ENCODE results near the gene SLC18A3. TPM values are rescaled to one million over a fixed set of nuclear protein-coding genes. Genes with fewer than 3 reads are reported as not detected.

The SLC18A3 gene
- total RNA-seq, 2 experiments from 2014 or later: not detected

DNA sequence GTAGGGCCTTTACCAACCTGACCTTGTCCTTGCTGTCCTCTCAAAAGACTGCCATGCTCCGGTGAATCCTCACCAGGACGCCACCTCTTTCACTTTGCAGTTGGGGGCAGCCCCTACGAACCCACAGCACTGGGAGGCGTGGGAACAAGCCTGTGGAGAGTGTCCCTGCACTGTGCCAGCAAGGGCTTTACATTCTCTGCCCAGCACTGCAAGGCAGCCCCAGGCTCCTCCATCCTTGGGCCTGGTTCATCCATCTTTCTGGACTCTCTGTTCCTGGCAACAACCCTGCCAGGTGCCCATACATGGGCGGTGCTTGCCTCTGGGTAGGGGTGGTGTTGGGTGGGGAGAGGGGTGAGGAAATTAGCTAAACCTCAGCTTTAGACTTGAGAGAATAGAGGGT is 5.1 kb downstream of the SLC18A3 start:
- H3K27me3 Mint-ChIP-seq (ENCODE audit: low read depth): peaks cover 77% of the 10 kb centered on the region
- no peak overlapping the region for H3K27ac Mint-ChIP-seq
- intact Hi-C loops (cut with micrococcal nuclease): no loop called here

DNA sequence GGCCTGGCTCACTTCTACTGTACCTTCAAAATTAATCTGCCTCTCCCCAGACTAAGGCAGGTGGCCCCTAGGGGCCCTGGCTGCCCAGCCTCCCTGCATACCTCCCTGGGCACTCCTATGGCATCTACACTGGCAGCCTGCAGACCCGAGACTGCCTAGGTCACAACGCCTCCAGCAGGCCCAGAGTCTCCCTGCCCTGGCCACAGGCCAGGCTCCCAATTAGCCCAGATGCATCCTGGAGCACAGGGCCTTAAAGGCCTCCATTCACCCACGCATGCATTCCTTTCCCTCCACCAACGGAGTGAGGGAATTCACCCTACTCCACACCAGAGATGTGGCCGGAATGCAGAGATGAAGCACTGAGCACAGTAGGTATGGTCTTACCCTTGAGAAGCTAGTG is 5.6 kb downstream of the SLC18A3 start:
- intact Hi-C loops (cut with micrococcal nuclease): no loop called here
- peaks cover 77% of the 10 kb centered on the region for H3K27me3 Mint-ChIP-seq (ENCODE audit: low read depth)
- peaks cover 16% of the 10 kb centered on the region for H3K4me1 Mint-ChIP-seq (ENCODE audit: low read depth)
- H3K27ac Mint-ChIP-seq: no peak overlapping the region
- no peak for DNase-seq
- CTCF ChIA-PET: interaction anchor here (0.5 kb wide), 1 partner anchor 199 kb away, joined by 3 read pairs; no protein-coding TSS in a partner anchor
- no peak overlapping the region for H3K4me3 Mint-ChIP-seq
- H3K9me3 Mint-ChIP-seq: peaks cover 3% of the 10 kb centered on the region
- peaks cover 2% of the 10 kb centered on the region for H3K36me3 Mint-ChIP-seq (ENCODE audit: low read depth)

More for the DNA sequence above, 5.1 kb downstream of the SLC18A3 start:
- peaks cover 16% of the 10 kb centered on the region for H3K4me1 Mint-ChIP-seq (ENCODE audit: low read depth)
- H3K9me3 Mint-ChIP-seq: peaks cover 3% of the 10 kb centered on the region
- no peak overlapping the region for H3K4me3 Mint-ChIP-seq
- CTCF ChIA-PET: no interaction called here
- H3K36me3 Mint-ChIP-seq (ENCODE audit: low read depth): peaks cover 2% of the 10 kb centered on the region
- no peak for DNase-seq

DNA sequence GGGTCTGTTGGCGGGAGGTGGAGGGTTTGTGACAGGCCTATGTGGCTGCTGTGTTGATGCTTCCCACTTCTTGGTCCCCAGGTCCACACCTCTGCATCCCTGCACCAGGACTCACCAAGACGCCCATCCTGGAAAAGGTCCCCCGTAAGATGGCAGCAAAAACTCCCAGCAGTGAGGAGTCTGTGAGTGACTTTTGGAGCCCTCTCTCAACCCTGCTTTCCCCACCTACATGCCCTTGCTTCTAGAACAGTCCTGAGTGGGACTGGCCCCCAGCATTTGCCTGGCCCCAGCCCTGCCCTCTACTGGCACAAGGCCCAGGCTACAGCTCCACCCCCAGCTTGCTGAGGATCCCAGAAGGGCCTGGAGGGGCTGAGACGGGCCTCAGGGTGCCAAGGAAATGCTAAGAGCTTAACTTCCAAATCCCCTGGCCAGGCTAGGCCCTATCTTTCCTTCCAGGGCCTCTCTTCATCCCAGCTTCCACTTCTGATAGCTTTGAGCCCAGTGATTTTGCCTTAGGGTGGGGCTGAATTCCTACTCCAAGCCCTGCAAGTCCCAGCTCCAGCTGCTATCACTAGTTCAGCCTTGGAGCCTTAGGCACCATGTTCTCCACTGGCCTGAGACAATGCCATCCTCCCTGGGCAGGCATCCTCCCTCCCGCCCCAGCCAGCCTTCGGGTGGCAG is 6.5 kb downstream of the SLC18A3 start:
- Mint-ChIP-seq H3K36me3 (ENCODE audit: low read depth) (peaks cover 2% of the 10 kb centered on the region), H3K4me3 (no peak overlapping the region), H3K9me3 (peaks cover 3% of the 10 kb centered on the region), H3K27me3 (ENCODE audit: low read depth) (peaks cover 69% of the 10 kb centered on the region), H3K4me1 (ENCODE audit: low read depth) (peaks cover 14% of the 10 kb centered on the region), H3K27ac (no peak overlapping the region)
- CTCF ChIA-PET: no interaction called here
- intact Hi-C loops (cut with micrococcal nuclease): no loop called here
- DNase-seq: no peak

DNA sequence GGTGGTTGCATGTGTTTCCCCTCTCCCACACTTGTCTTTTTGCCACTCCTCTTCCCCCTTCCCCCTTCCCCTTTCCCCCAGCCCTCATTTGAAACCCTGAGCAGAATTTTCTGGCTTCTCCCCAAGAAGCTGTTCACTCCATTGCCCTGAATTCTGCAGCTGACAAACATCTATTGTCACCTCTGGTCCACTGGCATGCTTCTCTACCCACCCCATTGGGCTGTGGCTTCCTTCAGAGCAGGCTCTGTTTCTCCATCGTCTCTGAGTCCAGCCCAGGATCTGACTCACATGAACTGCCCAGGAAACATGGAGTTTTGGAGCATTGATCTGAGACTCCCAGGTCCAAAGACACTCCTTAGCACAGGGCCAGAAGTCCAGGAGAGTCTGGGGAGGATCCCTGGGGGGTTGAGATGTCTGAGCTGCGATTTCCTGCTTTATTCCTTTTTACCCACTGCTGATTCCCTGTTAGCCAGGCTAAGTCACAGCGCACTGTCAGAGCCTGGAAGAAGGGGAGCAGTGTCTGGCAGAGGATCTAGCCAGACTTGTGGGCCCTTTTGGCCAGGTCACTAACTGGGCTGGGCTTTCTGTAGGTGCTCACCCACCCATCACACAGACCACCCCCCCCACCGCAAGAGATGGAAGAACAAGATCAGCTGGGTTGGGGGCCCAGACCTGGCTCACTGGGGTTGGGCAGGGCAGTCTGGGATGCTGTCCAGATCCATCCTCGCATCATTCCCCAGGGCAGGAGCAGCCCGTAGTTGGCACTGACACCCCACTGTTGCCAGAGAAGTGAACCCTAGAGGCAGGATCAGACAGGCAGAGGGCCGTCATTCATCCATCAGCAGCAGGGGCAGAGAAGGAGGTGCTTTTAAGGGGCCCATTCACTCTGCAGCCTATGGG is 7.3 kb downstream of the SLC18A3 start:
- intact Hi-C loops (cut with micrococcal nuclease): no loop called here
- peaks cover 1% of the 10 kb centered on the region for H3K9me3 Mint-ChIP-seq
- no peak for DNase-seq
- H3K4me3 Mint-ChIP-seq: no peak overlapping the region
- peaks cover 61% of the 10 kb centered on the region for H3K27me3 Mint-ChIP-seq (ENCODE audit: low read depth)
- CTCF ChIA-PET: no interaction called here
- H3K36me3 Mint-ChIP-seq (ENCODE audit: low read depth): peaks cover 2% of the 10 kb centered on the region
- no peak overlapping the region for H3K27ac Mint-ChIP-seq
- H3K4me1 Mint-ChIP-seq (ENCODE audit: low read depth): peaks cover 13% of the 10 kb centered on the region

- no peak for DNase-seq
- Mint-ChIP-seq H3K4me1 (ENCODE audit: low read depth) (peaks cover 4% of the 10 kb centered on the region), H3K9me3 (no peaks in the 10 kb centered on the region), H3K36me3 (ENCODE audit: low read depth) (no peaks in the 10 kb centered on the region), H3K4me3 (no peak overlapping the region), H3K27ac (no peak overlapping the region), H3K27me3 (ENCODE audit: low read depth) (peaks cover 47% of the 10 kb centered on the region)
- intact Hi-C loops (cut with micrococcal nuclease): no loop called here
- CTCF ChIA-PET: interaction anchor here (0.9 kb wide), 1 partner anchor 26 kb away, joined by 3 read pairs; no protein-coding TSS in a partner anchor
Observed at GRCh38 chr10:49618821-49619220, 8.7 kb downstream of the SLC18A3 start.

DNA sequence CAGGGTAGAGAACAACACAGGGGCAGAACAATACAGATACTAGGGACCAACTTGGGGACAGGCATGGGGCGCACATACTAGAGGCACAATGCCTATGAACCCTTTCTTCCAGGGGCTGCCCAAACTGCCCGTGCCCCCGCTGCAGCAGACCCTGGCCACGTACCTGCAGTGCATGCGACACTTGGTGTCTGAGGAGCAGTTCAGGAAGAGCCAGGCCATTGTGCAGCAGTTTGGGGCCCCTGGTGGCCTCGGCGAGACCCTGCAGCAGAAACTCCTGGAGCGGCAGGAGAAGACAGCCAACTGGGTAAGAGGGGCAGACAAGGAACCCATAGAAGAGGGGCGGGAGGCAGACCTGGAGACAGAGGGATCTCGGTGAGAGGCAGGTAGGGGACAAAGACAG is 9.5 kb downstream of the SLC18A3 start:
- H3K4me1 Mint-ChIP-seq (ENCODE audit: low read depth): peaks cover 2% of the 10 kb centered on the region
- CTCF ChIA-PET: interaction anchor here (0.9 kb wide), 1 partner anchor 26 kb away, joined by 3 read pairs; no protein-coding TSS in a partner anchor
- DNase-seq: no peak
- no peak overlapping the region for H3K27ac Mint-ChIP-seq
- H3K9me3 Mint-ChIP-seq: no peaks in the 10 kb centered on the region
- intact Hi-C loops (cut with micrococcal nuclease): no loop called here
- H3K4me3 Mint-ChIP-seq: no peak overlapping the region
- no peaks in the 10 kb centered on the region for H3K36me3 Mint-ChIP-seq (ENCODE audit: low read depth)
- peaks cover 43% of the 10 kb centered on the region for H3K27me3 Mint-ChIP-seq (ENCODE audit: low read depth)

DNA sequence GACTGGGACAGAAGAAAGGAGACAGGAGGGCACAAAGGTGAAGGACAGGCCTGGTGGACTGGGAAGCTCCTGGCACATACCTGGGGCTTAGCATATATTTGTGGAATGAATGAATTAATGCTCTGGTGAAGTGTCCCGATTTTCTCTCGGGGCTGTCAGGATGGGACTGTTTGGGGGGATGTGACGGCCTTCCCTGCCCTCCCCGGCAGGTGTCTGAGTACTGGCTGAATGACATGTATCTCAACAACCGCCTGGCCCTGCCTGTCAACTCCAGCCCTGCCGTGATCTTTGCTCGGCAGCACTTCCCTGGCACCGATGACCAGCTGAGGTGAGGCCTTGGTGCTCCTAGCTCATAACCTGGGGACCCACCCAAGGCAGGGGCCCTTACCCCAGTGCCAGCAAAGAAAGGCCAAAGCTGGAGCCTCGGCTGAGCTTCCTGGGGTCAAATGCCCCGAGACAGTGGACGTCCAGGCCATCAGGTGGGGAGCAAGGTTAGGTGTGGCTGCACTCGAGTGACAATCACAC is 10.2 kb downstream of the SLC18A3 start:
- H3K27ac Mint-ChIP-seq: no peak overlapping the region
- no peaks in the 10 kb centered on the region for H3K36me3 Mint-ChIP-seq (ENCODE audit: low read depth)
- CTCF ChIA-PET: no interaction called here
- no peaks in the 10 kb centered on the region for H3K4me1 Mint-ChIP-seq (ENCODE audit: low read depth)
- H3K4me3 Mint-ChIP-seq: no peak overlapping the region
- DNase-seq: no peak
- no peaks in the 10 kb centered on the region for H3K9me3 Mint-ChIP-seq
- H3K27me3 Mint-ChIP-seq (ENCODE audit: low read depth): peaks cover 37% of the 10 kb centered on the region
- intact Hi-C loops (cut with micrococcal nuclease): no loop called here

- Mint-ChIP-seq H3K27me3 (ENCODE audit: low read depth) (peaks cover 32% of the 10 kb centered on the region), H3K36me3 (ENCODE audit: low read depth) (no peaks in the 10 kb centered on the region), H3K4me3 (no peak overlapping the region), H3K4me1 (ENCODE audit: low read depth) (no peaks in the 10 kb centered on the region), H3K27ac (no peak overlapping the region), H3K9me3 (no peaks in the 10 kb centered on the region)
- DNase-seq: no peak
- CTCF ChIA-PET: no interaction called here
- intact Hi-C loops (cut with micrococcal nuclease): no loop called here
Observed at GRCh38 chr10:49620841-49621378, 10.8 kb downstream of the SLC18A3 start.

GRCh38 chr10:49621561-49621960 is 11.5 kb downstream of the SLC18A3 start:
- no peak for DNase-seq
- H3K4me3 Mint-ChIP-seq: no peak overlapping the region
- no peaks in the 10 kb centered on the region for H3K36me3 Mint-ChIP-seq (ENCODE audit: low read depth)
- H3K27me3 Mint-ChIP-seq (ENCODE audit: low read depth): peaks cover 25% of the 10 kb centered on the region
- CTCF ChIA-PET: no interaction called here
- intact Hi-C loops (cut with micrococcal nuclease): no loop called here
- no peak overlapping the region for H3K27ac Mint-ChIP-seq
- H3K4me1 Mint-ChIP-seq (ENCODE audit: low read depth): no peaks in the 10 kb centered on the region
- H3K9me3 Mint-ChIP-seq: no peaks in the 10 kb centered on the region

- no peaks in the 10 kb centered on the region for H3K4me1 Mint-ChIP-seq (ENCODE audit: low read depth)
- intact Hi-C loops (cut with micrococcal nuclease): no loop called here
- H3K4me3 Mint-ChIP-seq: no peak overlapping the region
- CTCF ChIA-PET: no interaction called here
- no peaks in the 10 kb centered on the region for H3K9me3 Mint-ChIP-seq
- no peak overlapping the region for H3K27ac Mint-ChIP-seq
- peaks cover 14% of the 10 kb centered on the region for H3K27me3 Mint-ChIP-seq (ENCODE audit: low read depth)
- no peak for DNase-seq
- H3K36me3 Mint-ChIP-seq (ENCODE audit: low read depth): no peaks in the 10 kb centered on the region
Observed at GRCh38 chr10:49622426-49623425, 12.6 kb downstream of the SLC18A3 start.

GRCh38 chr10:49624629-49625028 is 14.5 kb downstream of the SLC18A3 start:
- Mint-ChIP-seq H3K4me1 (ENCODE audit: low read depth) (no peaks in the 10 kb centered on the region), H3K9me3 (no peaks in the 10 kb centered on the region), H3K36me3 (ENCODE audit: low read depth) (no peaks in the 10 kb centered on the region), H3K4me3 (no peak overlapping the region), H3K27me3 (ENCODE audit: low read depth) (peaks cover 3% of the 10 kb centered on the region), H3K27ac (no peak overlapping the region)
- no peak for DNase-seq
- intact Hi-C loops (cut with micrococcal nuclease): no loop called here
- CTCF ChIA-PET: no interaction called here

Measured in activated naive CD4-positive, alpha-beta T cell treated with anti-CD3 and anti-CD28 coated beads for 36 hours (primary cell).